ENCODE measurements around the gene ASCL4. TPM values are rescaled to one million over a fixed set of nuclear protein-coding genes. Genes with fewer than 3 reads are reported as not detected.

The ASCL4 gene
- total RNA-seq, 1 donor from 2014 or later: 0.16 TPM

GRCh38 chr12:107765316-107765715 lies 9.2 kb upstream of the ASCL4 start:
- H3K4me1 Mint-ChIP-seq: peaks cover 12% of the 10 kb centered on the region
- H3K36me3 Mint-ChIP-seq: no peaks in the 10 kb centered on the region
- no peak overlapping the region for H3K27ac Mint-ChIP-seq
- no peaks in the 10 kb centered on the region for H3K9me3 Mint-ChIP-seq
- no peak for TF ChIP-seq CTCF (IDR thresholded peaks at IDR 0.05; ENCODE audit: unreplicated experiment)
- peaks cover 7% of the 10 kb centered on the region for H3K27me3 Mint-ChIP-seq (ENCODE audit: low read depth)
- H3K4me3 Mint-ChIP-seq: no peak overlapping the region
- no peak for DNase-seq (ENCODE audit: low spot score in 2 of 2, unreplicated experiment in 2 of 2)

- H3K36me3 Mint-ChIP-seq: no peaks in the 10 kb centered on the region
- no peak for DNase-seq (ENCODE audit: low spot score in 2 of 2, unreplicated experiment in 2 of 2)
- no peaks in the 10 kb centered on the region for H3K9me3 Mint-ChIP-seq
- TF ChIP-seq CTCF (IDR thresholded peaks at IDR 0.05; ENCODE audit: unreplicated experiment): no peak
- no peak overlapping the region for H3K4me3 Mint-ChIP-seq
- peaks cover 24% of the 10 kb centered on the region for H3K27me3 Mint-ChIP-seq (ENCODE audit: low read depth)
- H3K27ac Mint-ChIP-seq: peak overlapping the region; percentile 27
- H3K4me1 Mint-ChIP-seq: peaks cover 9% of the 10 kb centered on the region
Observed at GRCh38 chr12:107767466-107767865, 7.0 kb upstream of the ASCL4 start.

- DNase-seq (ENCODE audit: low spot score in 2 of 2, unreplicated experiment in 2 of 2): peak; percentile 26 to 62
- Mint-ChIP-seq H3K4me3 (peak overlapping the region; percentile 48), H3K27ac (no peak overlapping the region), H3K4me1 (peaks cover 12% of the 10 kb centered on the region), H3K9me3 (no peaks in the 10 kb centered on the region), H3K36me3 (no peaks in the 10 kb centered on the region), H3K27me3 (ENCODE audit: low read depth) (peaks cover 91% of the 10 kb centered on the region)
- no peak for TF ChIP-seq CTCF (IDR thresholded peaks at IDR 0.05; ENCODE audit: unreplicated experiment)
Observed at GRCh38 chr12:107775093-107775721, 703 bp downstream of the ASCL4 start.

GRCh38 chr12:107776171-107776570 lies 1.7 kb downstream of the ASCL4 start:
- Mint-ChIP-seq H3K4me3 (peak overlapping the region; percentile 28), H3K27me3 (ENCODE audit: low read depth) (peaks cover 89% of the 10 kb centered on the region)

GRCh38 chr12:107778383-107779025 lies 4.0 kb downstream of the ASCL4 start:
- Mint-ChIP-seq H3K27ac (no peak overlapping the region), H3K36me3 (no peaks in the 10 kb centered on the region), H3K4me1 (peaks cover 12% of the 10 kb centered on the region), H3K4me3 (no peak overlapping the region), H3K9me3 (no peaks in the 10 kb centered on the region), H3K27me3 (ENCODE audit: low read depth) (peaks cover 72% of the 10 kb centered on the region)
- no peak for DNase-seq (ENCODE audit: low spot score in 2 of 2, unreplicated experiment in 2 of 2)
- TF ChIP-seq CTCF (IDR thresholded peaks at IDR 0.05; ENCODE audit: unreplicated experiment): no peak

More at GRCh38 chr12:107776171-107776570, 1.7 kb downstream of the ASCL4 start:
- DNase-seq (ENCODE audit: low spot score in 2 of 2, unreplicated experiment in 2 of 2): no peak
- no peak for TF ChIP-seq CTCF (IDR thresholded peaks at IDR 0.05; ENCODE audit: unreplicated experiment)
- Mint-ChIP-seq H3K9me3 (no peaks in the 10 kb centered on the region), H3K4me1 (peaks cover 12% of the 10 kb centered on the region), H3K27ac (no peak overlapping the region), H3K36me3 (no peaks in the 10 kb centered on the region)

Measured in mesothelial cell of epicardium (in vitro differentiated cells).